Muscle layer of duodenum (tissue), 2 donors: ENCODE data around the gene BID.
"Not testable (repeated sequence)": the region's sequence is repeated elsewhere in the genome, so short reads cannot be mapped to it uniquely, and the experiment has no call there.

Source experiments
- H3K27ac ChIP-seq: one replicate; pipeline ENCODE4 v1.7.0; 2013; ENCODE audit warnings: mild to moderate bottlenecking, low read length
- H3K27me3 ChIP-seq: one replicate; pipeline ENCODE4 v1.7.0; 2013; ENCODE audit warnings: low read depth, mild to moderate bottlenecking, control low read depth, low read length
- H3K36me3 ChIP-seq, 2 donors: one replicate each; pipeline ENCODE4 v1.7.0; 2013; ENCODE audit warnings: low read length in 2 of 2, control low read depth in 1 of 2, mild to moderate bottlenecking in 1 of 2; ENCODE audit not compliant: insufficient read depth in 2 of 2, control insufficient read depth in 1 of 2
- H3K4me1 ChIP-seq, 2 donors: one replicate each; pipeline ENCODE4 v1.7.0; 2013; ENCODE audit warnings: low read length in 2 of 2, mild to moderate bottlenecking in 2 of 2, control low read depth in 1 of 2, moderate library complexity in 1 of 2; ENCODE audit not compliant: insufficient read depth in 2 of 2, control insufficient read depth in 1 of 2
- H3K4me3 ChIP-seq, 2 donors: one replicate each; pipeline ENCODE4 v1.7.0; 2013; ENCODE audit warnings: low read length in 2 of 2, low read depth in 1 of 2, mild to moderate bottlenecking in 1 of 2
- H3K9me3 ChIP-seq, 2 donors: one replicate each; pipeline ENCODE4 v1.7.0; 2013; ENCODE audit warnings: low read length in 2 of 2, control low read depth in 1 of 2, mild to moderate bottlenecking in 1 of 2; ENCODE audit not compliant: control insufficient read depth in 1 of 2
- donor health status: healthy.

BID gene

GRCh38 chr22:17705951-17706900 is 68.0 kb downstream of the BID start:
- Histone ChIP-seq H3K27me3 (no peaks in the 10 kb centered on the region), H3K27ac (peak overlapping the region; percentile 81), H3K36me3 (peaks cover 9 to 12% of the 10 kb centered on the region in 2 donors), H3K9me3 (no peaks in the 10 kb centered on the region), H3K4me1 (peaks cover 0 to 3% of the 10 kb centered on the region in 2 donors), H3K4me3 (peak overlapping the region; percentile 54 to 55)

- Histone ChIP-seq H3K27ac (no peak overlapping the region), H3K4me3 (no peak overlapping the region), H3K4me1 (peaks cover 3% of the 10 kb centered on the region in 2 donors), H3K27me3 (no peaks in the 10 kb centered on the region), H3K9me3 (no peaks in the 10 kb centered on the region), H3K36me3 (peaks cover 9 to 12% of the 10 kb centered on the region in 2 donors)
Measured at GRCh38 chr22:17705546-17705945, 68.7 kb downstream of the BID start.

GRCh38 chr22:17703811-17704210 is 70.5 kb downstream of the BID start:
- Histone ChIP-seq H3K36me3 (peaks cover 11 to 12% of the 10 kb centered on the region in 2 donors), H3K27me3 (no peaks in the 10 kb centered on the region), H3K27ac (no peak overlapping the region), H3K4me1 (peaks cover 3% of the 10 kb centered on the region in 2 donors), H3K4me3 (no peak overlapping the region), H3K9me3 (no peaks in the 10 kb centered on the region)

- Histone ChIP-seq H3K27ac (no peak overlapping the region), H3K4me3 (no peak overlapping the region), H3K27me3 (no peaks in the 10 kb centered on the region), H3K4me1 (peaks cover 0 to 3% of the 10 kb centered on the region in 2 donors), H3K9me3 (no peaks in the 10 kb centered on the region), H3K36me3 (peaks cover 8 to 11% of the 10 kb centered on the region in 2 donors)
Measured at GRCh38 chr22:17700778-17701177, 73.5 kb downstream of the BID start.

- H3K9me3 ChIP-seq = no peaks in the 10 kb centered on the region
- H3K27ac ChIP-seq = no peak overlapping the region
- H3K27me3 ChIP-seq = no peaks in the 10 kb centered on the region
- H3K36me3 ChIP-seq = peaks cover 12 to 15% of the 10 kb centered on the region in 2 donors
- no peak overlapping the region for H3K4me3 ChIP-seq
- peaks cover 0 to 3% of the 10 kb centered on the region in 2 donors for H3K4me1 ChIP-seq
Measured at GRCh38 chr22:17699696-17700340, 74.5 kb downstream of the BID start.

- H3K4me1 ChIP-seq = peaks cover 0 to 3% of the 10 kb centered on the region in 2 donors
- no peak overlapping the region for H3K27ac ChIP-seq
- peaks cover 14 to 16% of the 10 kb centered on the region in 2 donors for H3K36me3 ChIP-seq
- no peaks in the 10 kb centered on the region for H3K27me3 ChIP-seq
- no peaks in the 10 kb centered on the region for H3K9me3 ChIP-seq
- no peak overlapping the region for H3K4me3 ChIP-seq
Measured at GRCh38 chr22:17698948-17699347, 75.3 kb downstream of the BID start.

- H3K4me3 ChIP-seq = not testable (repeated sequence)
Measured at GRCh38 chr22:17698276-17698675, 76.0 kb downstream of the BID start.

GRCh38 chr22:17697196-17697595 is 77.1 kb downstream of the BID start:
- not testable (repeated sequence) for H3K27ac ChIP-seq, H3K27me3 ChIP-seq, H3K9me3 ChIP-seq, H3K4me1 ChIP-seq, H3K4me3 ChIP-seq
- peaks cover 8 to 12% of the 10 kb centered on the region in 2 donors for H3K36me3 ChIP-seq

More at GRCh38 chr22:17698276-17698675, 76.0 kb downstream of the BID start:
- not testable (repeated sequence) for H3K9me3 ChIP-seq, H3K27me3 ChIP-seq, H3K27ac ChIP-seq, H3K4me1 ChIP-seq
- peaks cover 10 to 12% of the 10 kb centered on the region in 2 donors for H3K36me3 ChIP-seq

- Histone ChIP-seq H3K27ac (no peak overlapping the region), H3K36me3 (peaks cover 8 to 12% of the 10 kb centered on the region in 2 donors), H3K27me3 (no peaks in the 10 kb centered on the region), H3K4me3 (no peak overlapping the region), H3K4me1 (peaks cover 0 to 3% of the 10 kb centered on the region in 2 donors), H3K9me3 (no peaks in the 10 kb centered on the region)
Measured at GRCh38 chr22:17695986-17696385, 78.3 kb downstream of the BID start.

GRCh38 chr22:17694752-17695151 is 79.5 kb downstream of the BID start:
- Histone ChIP-seq H3K27ac (no peak overlapping the region), H3K36me3 (peaks cover 8 to 12% of the 10 kb centered on the region in 2 donors), H3K27me3 (no peaks in the 10 kb centered on the region), H3K9me3 (no peaks in the 10 kb centered on the region), H3K4me1 (no peaks in the 10 kb centered on the region), H3K4me3 (no peak overlapping the region)

GRCh38 chr22:17694193-17694592 is 80.1 kb downstream of the BID start:
- no peak overlapping the region for H3K4me3 ChIP-seq
- H3K27ac ChIP-seq = no peak overlapping the region
- peaks cover 10 to 12% of the 10 kb centered on the region in 2 donors for H3K36me3 ChIP-seq
- no peaks in the 10 kb centered on the region for H3K27me3 ChIP-seq
- no peaks in the 10 kb centered on the region for H3K9me3 ChIP-seq
- H3K4me1 ChIP-seq = no peaks in the 10 kb centered on the region
